ENCODE data around the gene ASPHD2.
A peak's percentile ranks its signal among the peaks of the same experiment; 100 is the strongest.

Gene ASPHD2

GRCh38 chr22:26391091-26391490 lies 38.0 kb upstream of the ASPHD2 start:
- no peak for TF ChIP-seq CTCF (conservative IDR thresholded peaks at IDR 0.05; ENCODE audit: control insufficient read depth, insufficient read depth, low read depth, low read length)
- no peak overlapping the region for H3K4me3 ChIP-seq (ENCODE audit: control insufficient read depth, low read depth, low read length)
- DNase-seq (ENCODE audit: low read depth) = no peak

- no peak for DNase-seq (ENCODE audit: low read depth)
- H3K4me3 ChIP-seq (ENCODE audit: control insufficient read depth, low read depth, low read length) = no peak overlapping the region
- no peak for TF ChIP-seq CTCF (conservative IDR thresholded peaks at IDR 0.05; ENCODE audit: control insufficient read depth, insufficient read depth, low read depth, low read length)
Observed at GRCh38 chr22:26391623-26392022, 37.4 kb upstream of the ASPHD2 start.

GRCh38 chr22:26393929-26394328 lies 35.1 kb upstream of the ASPHD2 start:
- DNase-seq (ENCODE audit: low read depth) = no peak
- peak; percentile 9 for TF ChIP-seq CTCF (conservative IDR thresholded peaks at IDR 0.05; ENCODE audit: control insufficient read depth, insufficient read depth, low read depth, low read length)
- no peak overlapping the region for H3K4me3 ChIP-seq (ENCODE audit: control insufficient read depth, low read depth, low read length)

GRCh38 chr22:26394777-26395176 lies 34.3 kb upstream of the ASPHD2 start:
- H3K4me3 ChIP-seq (ENCODE audit: control insufficient read depth, low read depth, low read length) = no peak overlapping the region
- TF ChIP-seq CTCF (conservative IDR thresholded peaks at IDR 0.05; ENCODE audit: control insufficient read depth, insufficient read depth, low read depth, low read length) = no peak
- no peak for DNase-seq (ENCODE audit: low read depth)

GRCh38 chr22:26395926-26396325 lies 33.1 kb upstream of the ASPHD2 start:
- no peak for DNase-seq (ENCODE audit: low read depth)
- no peak overlapping the region for H3K4me3 ChIP-seq (ENCODE audit: control insufficient read depth, low read depth, low read length)
- TF ChIP-seq CTCF (conservative IDR thresholded peaks at IDR 0.05; ENCODE audit: control insufficient read depth, insufficient read depth, low read depth, low read length) = no peak

GRCh38 chr22:26398741-26399153 lies 30.3 kb upstream of the ASPHD2 start:
- no peak overlapping the region for H3K4me3 ChIP-seq (ENCODE audit: control insufficient read depth, low read depth, low read length)
- DNase-seq (ENCODE audit: low read depth) = peak; percentile 78
- TF ChIP-seq CTCF (conservative IDR thresholded peaks at IDR 0.05; ENCODE audit: control insufficient read depth, insufficient read depth, low read depth, low read length) = peak; percentile 72

- DNase-seq (ENCODE audit: low read depth) = peak; percentile 19
- TF ChIP-seq CTCF (conservative IDR thresholded peaks at IDR 0.05; ENCODE audit: control insufficient read depth, insufficient read depth, low read depth, low read length) = no peak
- no peak overlapping the region for H3K4me3 ChIP-seq (ENCODE audit: control insufficient read depth, low read depth, low read length)
Observed at GRCh38 chr22:26399289-26399688, 29.8 kb upstream of the ASPHD2 start.
